Right cardiac atrium (tissue), 5 donors: ENCODE measurements around the gene KLF9. TPM values are rescaled to one million over a fixed set of nuclear protein-coding genes. Genes with fewer than 3 reads are reported as not detected.

Source experiments
- ATAC-seq, 2 donors: fragments of 200-7000 bp; cut with Tn5 transposase; one replicate each; pipeline versions ENCODE4 v1.8.0 to v1.9.1; 2020; ENCODE audit warnings: moderate library complexity in 2 of 2, mild to moderate bottlenecking in 1 of 2
- DNase-seq, 3 donors: peaks; one replicate each; pipeline ENCODE4 v3.0.0-alpha.2; 2020
- H3K27ac ChIP-seq: one replicate; pipeline ENCODE4 v1.5.1; 2013; ENCODE audit warnings: mild to moderate bottlenecking, low read length, control low read depth, moderate library complexity
- H3K27me3 ChIP-seq: one replicate; pipeline ENCODE4 v1.6.1; 2013; ENCODE audit not compliant: control insufficient read depth, insufficient read depth
- H3K4me1 ChIP-seq: one replicate; pipeline ENCODE4 v1.6.1; 2013; ENCODE audit warnings: low read length; ENCODE audit not compliant: control insufficient read depth, insufficient read depth
- H3K4me3 ChIP-seq: one replicate; pipeline ENCODE4 v1.5.1; 2013; ENCODE audit warnings: low read length, control low read depth
- H3K9me3 ChIP-seq: one replicate; pipeline ENCODE4 v1.6.1; 2013; ENCODE audit warnings: low read length; ENCODE audit not compliant: control insufficient read depth
- WGBS: extraction: QIAGEN DNeasy Blood & Tissue Kit; methylation state at CpG from one replicate; pipeline ENCODE4 v1.1.7; 2013; 5-methylcytosine and 5-hydroxymethylcytosine counted together
- intact Hi-C, 4 donors: fragments of 100-400 bp; cut with DNase I; formaldehyde crosslinking; loops; one replicate each; pipeline versions ENCODE4 v1.11.0 to v1.14.0; 2022 to 2023
- polyA plus RNA-seq: library from polyadenylated mRNA; stranded (reverse); fragments of 200-250 nt; gene quantifications from one replicate; pipeline ENCODE4 v1.2.3, GENCODE V29; 2013
- total RNA-seq, 4 donors: library from RNA; stranded (reverse); fragmentation: NEBNext Ultra II Directional; extraction: Animal tissue kit (Norgen Biotek cat#: 25700); gene quantifications; one replicate each; pipeline ENCODE4 v1.2.1, GENCODE V29; 2021
- donor health status: healthy with polysubstance abuse.
- donor health status: DM: no; HTN: yes; CAD: no.
- donor health status: DM: no; HTN: no; CAD: no.
- donor health status: DM: no; HTN: yes; CAD: no; lungs with severe emphysema.
- donor health status: DM: yes; HTN: yes; CAD: no.

The KLF9 gene
- total and polyA plus RNA-seq, 5 donors = 39.5 to 76.6 (median 70.7) TPM

- ATAC-seq = peak in 1 of 2 donors; percentile 16
- no peak for DNase-seq
- no peak overlapping the region for H3K4me3 ChIP-seq
Observed at GRCh38 chr9:70390933-70391341, 23.5 kb downstream of the KLF9 start.

GRCh38 chr9:70389621-70390266 lies 24.7 kb downstream of the KLF9 start:
- Histone ChIP-seq H3K27ac (no peak overlapping the region), H3K9me3 (no peaks in the 10 kb centered on the region), H3K4me1 (peaks cover 33% of the 10 kb centered on the region), H3K4me3 (no peak overlapping the region), H3K27me3 (no peaks in the 10 kb centered on the region)
- intact Hi-C loops = loop anchor here in 1 of 4 donors (2.0 kb wide), 1 partner anchor 21 kb away; no protein-coding TSS in a partner anchor
- DNase-seq = peak in 1 of 3 donors; percentile 59
- peak; percentile 56 to 77 for ATAC-seq
- WGBS = 49% methylated on average over 10 of the region's 10 CpGs

More at GRCh38 chr9:70390933-70391341, 23.5 kb downstream of the KLF9 start:
- WGBS = 53% methylated on average over 2 of the region's 2 CpGs
- Histone ChIP-seq H3K27me3 (no peaks in the 10 kb centered on the region), H3K4me1 (peaks cover 35% of the 10 kb centered on the region), H3K27ac (peak overlapping the region; percentile 59), H3K9me3 (no peaks in the 10 kb centered on the region)
- intact Hi-C loops = loop anchor here in 1 of 4 donors (2.0 kb wide), 1 partner anchor 20 kb away; no protein-coding TSS in a partner anchor

GRCh38 chr9:70389188-70389587 lies 25.3 kb downstream of the KLF9 start:
- H3K9me3 ChIP-seq = no peaks in the 10 kb centered on the region
- intact Hi-C loops = no loop called here
- no peaks in the 10 kb centered on the region for H3K27me3 ChIP-seq
- ATAC-seq (peak in 1 of 2 donors; percentile 2), DNase-seq (no peak)
- peaks cover 33% of the 10 kb centered on the region for H3K4me1 ChIP-seq
- H3K27ac ChIP-seq = no peak overlapping the region
- 61% methylated on average over 3 of the region's 3 CpGs for WGBS
- no peak overlapping the region for H3K4me3 ChIP-seq

DNA sequence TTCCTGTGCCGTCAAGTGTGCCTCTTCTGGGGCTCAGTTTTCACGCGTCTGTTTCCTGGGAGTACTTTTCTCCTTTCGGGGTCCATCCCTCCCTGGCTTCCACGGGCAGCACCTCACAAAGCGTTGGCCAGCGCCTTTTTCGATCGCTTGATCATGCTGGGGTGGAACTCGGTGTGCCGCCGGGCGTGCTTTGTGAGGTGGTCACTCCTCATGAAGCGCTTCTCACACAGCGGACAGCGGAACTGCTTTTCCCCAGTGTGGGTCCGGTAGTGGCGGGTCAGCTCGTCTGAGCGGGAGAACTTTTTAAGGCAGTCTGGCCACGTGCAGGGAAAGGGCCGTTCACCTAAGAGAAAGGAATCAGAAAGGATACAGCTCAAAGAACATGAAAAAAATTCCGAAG lies 26.8 kb downstream of the KLF9 start:
- H3K27me3 ChIP-seq = no peaks in the 10 kb centered on the region
- no peak for ATAC-seq
- no peaks in the 10 kb centered on the region for H3K9me3 ChIP-seq
- 90% methylated on average over 23 of the region's 23 CpGs for WGBS
- DNase-seq = peak in 2 of 3 donors; percentile 55 to 72
- peaks cover 25% of the 10 kb centered on the region for H3K4me1 ChIP-seq
- no peak overlapping the region for H3K27ac ChIP-seq
- intact Hi-C loops = no loop called here
- H3K4me3 ChIP-seq = no peak overlapping the region

DNA sequence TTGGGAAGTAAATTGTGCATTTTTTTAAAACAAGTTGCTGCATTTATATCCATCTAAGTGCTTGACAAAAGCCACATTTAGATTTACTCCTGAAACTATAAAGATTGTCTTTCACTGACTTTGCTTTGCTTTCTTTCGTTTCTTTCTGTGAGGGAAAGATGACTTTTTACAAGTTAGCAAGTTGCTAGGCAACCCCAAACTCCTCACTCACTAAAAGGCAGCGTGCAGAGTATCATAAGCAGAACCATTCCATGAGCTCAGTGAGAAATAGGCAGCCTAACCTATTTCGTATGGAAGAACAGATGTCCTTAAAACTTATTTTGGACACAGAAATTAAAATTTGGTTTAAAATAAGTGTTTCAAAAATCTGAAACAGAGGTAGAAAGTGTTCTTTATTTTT lies 29.0 kb downstream of the KLF9 start:
- no peak overlapping the region for H3K4me3 ChIP-seq
- intact Hi-C loops = no loop called here
- DNase-seq (no peak), ATAC-seq (no peak)
- WGBS = 60% methylated on average over 3 of the region's 3 CpGs
- H3K4me1 ChIP-seq = peaks cover 11% of the 10 kb centered on the region
- no peak overlapping the region for H3K27ac ChIP-seq
- H3K27me3 ChIP-seq = no peaks in the 10 kb centered on the region
- no peaks in the 10 kb centered on the region for H3K9me3 ChIP-seq

DNA sequence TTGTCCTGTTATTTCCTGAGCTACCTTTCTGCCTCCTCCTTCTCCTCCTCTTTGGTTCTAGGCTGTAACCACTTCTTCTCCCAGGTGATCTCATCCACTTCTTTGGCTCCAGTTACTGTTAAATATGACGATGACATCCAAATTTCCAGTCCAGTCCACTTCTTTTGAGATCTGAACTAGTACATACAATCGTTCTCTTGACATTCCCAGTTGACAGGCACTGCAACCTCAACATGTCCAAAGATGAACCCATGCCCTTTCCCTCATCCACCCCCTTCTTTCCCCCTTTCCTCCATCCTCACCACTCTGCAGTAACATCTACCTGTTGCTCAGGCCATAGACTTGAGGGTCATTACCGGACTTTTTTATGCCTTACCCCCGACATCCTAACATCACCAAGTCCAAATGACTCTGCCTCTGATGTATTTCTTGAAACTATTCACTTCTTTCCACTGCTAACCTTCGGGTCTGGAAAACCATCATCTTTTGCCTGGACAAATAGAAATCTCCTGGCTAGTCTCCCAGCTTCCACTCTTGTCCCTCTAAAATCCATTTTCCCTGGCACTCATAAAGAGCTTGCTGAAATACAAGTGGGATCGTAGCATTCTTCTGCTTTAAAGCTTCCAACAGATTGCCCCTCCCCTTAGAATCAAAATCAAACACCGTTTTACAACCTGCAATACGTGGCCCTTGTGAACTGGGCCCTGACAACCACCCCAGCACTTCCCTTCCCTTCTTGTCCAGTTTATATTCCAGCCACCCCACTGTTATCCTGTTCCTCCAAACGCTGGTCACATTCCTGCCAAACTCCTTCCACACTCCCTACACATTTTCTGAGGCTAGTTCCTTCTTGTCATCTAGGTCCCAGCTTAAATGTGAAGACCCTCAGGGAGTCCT lies 31.5 kb downstream of the KLF9 start:
- Histone ChIP-seq H3K27ac (no peak overlapping the region), H3K4me1 (peaks cover 5% of the 10 kb centered on the region), H3K27me3 (no peaks in the 10 kb centered on the region), H3K9me3 (no peaks in the 10 kb centered on the region), H3K4me3 (no peak overlapping the region)
- WGBS = 66% methylated on average over 9 of the region's 9 CpGs
- DNase-seq = no peak
- ATAC-seq = no peak
- intact Hi-C loops = no loop called here

GRCh38 chr9:70382046-70382708 lies 32.3 kb downstream of the KLF9 start:
- Histone ChIP-seq H3K27me3 (no peaks in the 10 kb centered on the region), H3K4me1 (peaks cover 5% of the 10 kb centered on the region), H3K27ac (no peak overlapping the region), H3K9me3 (no peaks in the 10 kb centered on the region), H3K4me3 (no peak overlapping the region)
- intact Hi-C loops = no loop called here
- no peak for DNase-seq
- ATAC-seq = peak; percentile 32 to 42
- 70% methylated on average over 6 of the region's 6 CpGs for WGBS

GRCh38 chr9:70374962-70375618 lies 39.4 kb downstream of the KLF9 start:
- WGBS = 68% methylated on average over 17 of the region's 17 CpGs
- Histone ChIP-seq H3K27me3 (no peaks in the 10 kb centered on the region), H3K9me3 (no peaks in the 10 kb centered on the region), H3K27ac (no peak overlapping the region), H3K4me1 (peaks cover 2% of the 10 kb centered on the region), H3K4me3 (no peak overlapping the region)
- ATAC-seq (peak; percentile 28 to 38), DNase-seq (peak; percentile 38 to 74 (median 48))
- intact Hi-C loops = no loop called here

GRCh38 chr9:70367305-70367930 lies 47.0 kb downstream of the KLF9 start:
- no peak overlapping the region for H3K27ac ChIP-seq
- H3K4me1 ChIP-seq = no peaks in the 10 kb centered on the region
- no peak for ATAC-seq
- intact Hi-C loops = no loop called here
- no peak overlapping the region for H3K4me3 ChIP-seq
- WGBS = 87% methylated on average over 6 of the region's 6 CpGs
- H3K27me3 ChIP-seq = no peaks in the 10 kb centered on the region
- no peak for DNase-seq
- no peaks in the 10 kb centered on the region for H3K9me3 ChIP-seq

- Histone ChIP-seq H3K4me1 (no peaks in the 10 kb centered on the region), H3K27me3 (no peaks in the 10 kb centered on the region), H3K4me3 (no peak overlapping the region), H3K9me3 (no peaks in the 10 kb centered on the region), H3K27ac (no peak overlapping the region)
- WGBS = 97% methylated on average over 7 of the region's 7 CpGs
- ATAC-seq (no peak), DNase-seq (no peak)
- intact Hi-C loops = no loop called here
Observed at GRCh38 chr9:70363760-70364159, 50.7 kb downstream of the KLF9 start.
